PC-3 (cell line): ENCODE data around the gene EML3. TPM values are rescaled to one million over a fixed set of nuclear protein-coding genes. Genes with fewer than 3 reads are reported as not detected.

Experiments
- ATAC-seq: fragments of 200-7000 bp; cut with Tn5 transposase; 2 replicates; pipeline ENCODE4 v1.9.1; 2020; ENCODE audit warnings: mild to moderate bottlenecking, moderate library complexity
- BruUV-seq: library from RNA; stranded (reverse); fragments of 400-500 nt; replicated peaks from 2 replicates; lab custom pipeline; 2021; lab: Mats Ljungman, UMichigan
- CTCF ChIA-PET: fragments of 300-600 bp; sonication (Branson Sonifier 250); formaldehyde crosslinking; loops from one replicate; lab custom pipeline; 2022; ENCODE audit warnings: antibody characterized with exemption; lab: Charles Lee
- POLR2A ChIA-PET: fragments of 300-600 bp; sonication (Branson Sonifier 250); formaldehyde crosslinking; loops from one replicate; lab custom pipeline; 2022; ENCODE audit warnings: antibody characterized with exemption; ENCODE audit not compliant: unreplicated experiment; lab: Charles Lee
- DNase-seq: peaks from one replicate; pipeline ENCODE4 v3.0.0-alpha.2; 2015
- H2AFZ ChIP-seq: fragments of 300-600 bp; sonication (generic); 2 replicates; pipeline ENCODE4 v1.6.0; 2016; ENCODE audit warnings: antibody characterized with exemption, low read length
- H3F3A ChIP-seq: fragments of 300-600 bp; sonication (generic); one replicate; pipeline ENCODE4 v1.6.0; 2017; ENCODE audit warnings: antibody characterized with exemption, low read length, control low read depth, mild to moderate bottlenecking; ENCODE audit not compliant: unreplicated experiment
- H3K27ac ChIP-seq: fragments of 300-600 bp; sonication (generic); 2 replicates; pipeline ENCODE4 v1.5.1; 2016; ENCODE audit warnings: mild to moderate bottlenecking, low read length
- H3K27me3 ChIP-seq: fragments of 300-600 bp; sonication (generic); 2 replicates; pipeline ENCODE4 v1.6.1; 2016; ENCODE audit warnings: low read length, mixed read lengths
- H3K36me3 ChIP-seq: fragments of 300-600 bp; sonication (generic); 2 replicates; pipeline ENCODE4 v1.6.1; 2016; ENCODE audit warnings: low read depth, mixed run types, low read length, mixed read lengths
- H3K4me1 ChIP-seq: fragments of 300-600 bp; sonication (generic); 2 replicates; pipeline ENCODE4 v1.5.1; 2016; ENCODE audit warnings: low read length; ENCODE audit not compliant: insufficient read depth
- H3K4me2 ChIP-seq: fragments of 300-600 bp; sonication (generic); 2 replicates; pipeline ENCODE4 v1.6.0; 2016; ENCODE audit warnings: low read length
- H3K4me3 ChIP-seq: fragments of 300-600 bp; sonication (generic); 2 replicates; pipeline ENCODE4 v1.5.1; 2016; ENCODE audit warnings: mild to moderate bottlenecking, low read length, mixed read lengths
- H3K79me2 ChIP-seq: fragments of 300-600 bp; sonication (generic); 2 replicates; pipeline ENCODE4 v1.6.1; 2017; ENCODE audit warnings: low read length, mixed read lengths
- H3K9ac ChIP-seq: fragments of 300-600 bp; sonication (generic); 2 replicates; pipeline ENCODE4 v1.6.0; 2016; ENCODE audit warnings: mild to moderate bottlenecking, low read length
- H3K9me2 ChIP-seq: fragments of 300-600 bp; sonication (generic); replicated peaks from 2 replicates; pipeline ENCODE4 v1.6.1; 2016; ENCODE audit warnings: mixed run types, low read length, mixed read lengths
- H3K9me3 ChIP-seq: fragments of 300-600 bp; sonication (generic); 2 replicates; pipeline ENCODE4 v1.6.1; 2016; ENCODE audit warnings: low read length, mixed read lengths
- H4K20me1 ChIP-seq: fragments of 300-600 bp; sonication (generic); 2 replicates; pipeline ENCODE4 v1.6.1; 2016; ENCODE audit warnings: low read length, mixed read lengths
- EZH2 ChIP-seq: fragments of 300-600 bp; sonication (generic); IDR thresholded peaks from one replicate; pipeline ENCODE4 v1.6.1; 2017; ENCODE audit warnings: antibody characterized with exemption, mild to moderate bottlenecking, low read length; ENCODE audit not compliant: unreplicated experiment
- EZH2phosphoT487 ChIP-seq: fragments of 300-600 bp; sonication (generic); IDR thresholded peaks from 2 replicates; pipeline ENCODE4 v1.6.1; 2018; ENCODE audit warnings: mild to moderate bottlenecking, antibody characterized with exemption, low read length, borderline replicate concordance
- intact Hi-C: fragments of 100-400 bp; cut with micrococcal nuclease; formaldehyde crosslinking; loops from 2 replicates; pipeline ENCODE4 v1.9.0; 2023
- total RNA-seq: library from RNA; depleted of rRNA; stranded (reverse); fragments of >200 nt; gene quantifications from 2 replicates; pipeline ENCODE4 v1.2.3, GENCODE V29; 2014
- TF ChIP-seq, protein P1 (sequence below): fragments of 300-600 bp; sonication (generic); conservative IDR thresholded peaks from 2 replicates; pipeline ENCODE4 v1.5.1; 2017; ENCODE audit warnings: antibody characterized with exemption, low read depth, mild to moderate bottlenecking, low read length

EML3 gene
- total RNA-seq, 1 experiment from 2014 or later = 32.8 TPM

DNA sequence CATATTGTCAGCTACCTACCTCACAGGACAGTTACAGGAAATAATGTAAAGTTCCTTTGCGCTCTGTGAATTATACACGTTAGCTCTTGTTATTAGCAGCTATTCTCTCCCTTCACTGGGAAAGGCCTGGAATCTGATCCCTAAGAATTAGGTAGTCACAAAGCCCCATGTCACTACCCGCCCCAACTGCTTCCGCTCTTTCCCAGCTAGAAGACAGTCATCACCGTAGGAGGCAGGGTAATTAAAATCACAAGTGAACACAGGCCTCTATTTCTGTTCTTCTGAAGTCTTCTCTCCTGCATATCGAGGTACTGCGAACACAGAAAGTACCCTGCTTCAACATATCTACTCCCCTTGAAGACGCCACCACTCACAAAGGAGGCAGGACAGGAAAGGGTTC lies 53.4 kb downstream of the EML3 start:
- DNase-seq = no peak
- ChIA-PET POLR2A (interaction anchor here (0.7 kb wide), 1 partner anchor 42 kb away, joined by 6 read pairs; the partner anchor contains the start of gene MTA2), CTCF (interaction anchor here (0.6 to 2.7 kb wide), 5 partner anchors 12 to 164 kb away, joined by 3 to 54 read pairs (median 9); partner anchors contain the start of gene AHNAK)
- ATAC-seq = no peak
- Histone ChIP-seq H3K4me1 (peaks cover 85% of the 10 kb centered on the region), H3K36me3 (peaks cover 40% of the 10 kb centered on the region), H2AFZ (no peak overlapping the region), H3K27ac (peak overlapping the region; percentile 28), H3K9ac (no peak overlapping the region), H3K79me2 (peaks cover 38% of the 10 kb centered on the region), H3K4me3 (no peak overlapping the region), H3K9me3 (no peaks in the 10 kb centered on the region), H3K4me2 (no peak overlapping the region), H3K9me2 (no peaks in the 10 kb centered on the region), H4K20me1 (0 out of 2 replicates have a peak, but pooled peaks cover 7% of the 10 kb centered on the region), H3F3A (peaks cover 15% of the 10 kb centered on the region), H3K27me3 (no peaks in the 10 kb centered on the region)
- no TSS peak for BruUV-seq
- TF ChIP-seq EZH2 (no peak), EZH2phosphoT487 (no peak)
- TF ChIP-seq, protein P1, sequence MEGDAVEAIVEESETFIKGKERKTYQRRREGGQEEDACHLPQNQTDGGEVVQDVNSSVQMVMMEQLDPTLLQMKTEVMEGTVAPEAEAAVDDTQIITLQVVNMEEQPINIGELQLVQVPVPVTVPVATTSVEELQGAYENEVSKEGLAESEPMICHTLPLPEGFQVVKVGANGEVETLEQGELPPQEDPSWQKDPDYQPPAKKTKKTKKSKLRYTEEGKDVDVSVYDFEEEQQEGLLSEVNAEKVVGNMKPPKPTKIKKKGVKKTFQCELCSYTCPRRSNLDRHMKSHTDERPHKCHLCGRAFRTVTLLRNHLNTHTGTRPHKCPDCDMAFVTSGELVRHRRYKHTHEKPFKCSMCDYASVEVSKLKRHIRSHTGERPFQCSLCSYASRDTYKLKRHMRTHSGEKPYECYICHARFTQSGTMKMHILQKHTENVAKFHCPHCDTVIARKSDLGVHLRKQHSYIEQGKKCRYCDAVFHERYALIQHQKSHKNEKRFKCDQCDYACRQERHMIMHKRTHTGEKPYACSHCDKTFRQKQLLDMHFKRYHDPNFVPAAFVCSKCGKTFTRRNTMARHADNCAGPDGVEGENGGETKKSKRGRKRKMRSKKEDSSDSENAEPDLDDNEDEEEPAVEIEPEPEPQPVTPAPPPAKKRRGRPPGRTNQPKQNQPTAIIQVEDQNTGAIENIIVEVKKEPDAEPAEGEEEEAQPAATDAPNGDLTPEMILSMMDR = no peak
- intact Hi-C loops = loop anchor here (10.0 kb wide), 1 partner anchor 584 kb away; no protein-coding TSS in a partner anchor

GRCh38 chr11:62558669-62559068 lies 53.9 kb downstream of the EML3 start:
- 0 out of 2 replicates have a peak, but pooled peaks cover 5% of the 10 kb centered on the region for H4K20me1 ChIP-seq
- H3K9ac ChIP-seq = no peak overlapping the region
- no peak overlapping the region for H2AFZ ChIP-seq
- H3K27ac ChIP-seq = no peak overlapping the region; the same call in 1 of the 2 replicates
- POLR2A ChIA-PET = interaction anchor here (0.6 kb wide), 1 partner anchor 16 kb away, joined by 12 read pairs; no protein-coding TSS in a partner anchor
- TF ChIP-seq EZH2phosphoT487 = no peak
- no peak for TF ChIP-seq EZH2
- CTCF ChIA-PET = interaction anchor here (1.2 to 3.3 kb wide), 4 partner anchors 12 to 62 kb away, joined by 5 to 54 read pairs (median 18); partner anchors contain the start of gene AHNAK
- no peak overlapping the region for H3K4me3 ChIP-seq
- ATAC-seq (no peak), DNase-seq (no peak)
- no peaks in the 10 kb centered on the region for H3K9me3 ChIP-seq
- H3F3A ChIP-seq = peaks cover 17% of the 10 kb centered on the region
- H3K36me3 ChIP-seq = peaks cover 37% of the 10 kb centered on the region
- intact Hi-C loops = loop anchor here (10.0 kb wide), 1 partner anchor 584 kb away; no protein-coding TSS in a partner anchor
- H3K9me2 ChIP-seq = no peaks in the 10 kb centered on the region
- no peak overlapping the region for H3K4me2 ChIP-seq
- peaks cover 91% of the 10 kb centered on the region for H3K4me1 ChIP-seq
- H3K79me2 ChIP-seq = peaks cover 33% of the 10 kb centered on the region
- no TSS peak for BruUV-seq
- H3K27me3 ChIP-seq = no peaks in the 10 kb centered on the region

- peak overlapping the region; percentile 50 for H3K9ac ChIP-seq
- no peaks in the 10 kb centered on the region for H3K9me2 ChIP-seq
- peak overlapping the region; percentile 90 for H3K4me2 ChIP-seq
- no peak overlapping the region for H2AFZ ChIP-seq
- POLR2A ChIA-PET = interaction anchor here (0.6 to 1.4 kb wide), 3 partner anchors 10 to 134 kb away, joined by 4 to 13 read pairs (median 7); partner anchors contain the start of genes AHNAK and TUT1
- DNase-seq = peak; percentile 55
- H3F3A ChIP-seq = peaks cover 14% of the 10 kb centered on the region
- H3K4me3 ChIP-seq = peak overlapping the region; percentile 1; the same call in 1 of the 2 replicates
- no peaks in the 10 kb centered on the region for H3K27me3 ChIP-seq
- H4K20me1 ChIP-seq = 0 out of 2 replicates have a peak, but pooled peaks cover 2% of the 10 kb centered on the region
- ATAC-seq = no peak
- TF ChIP-seq EZH2phosphoT487 = no peak
- no peak for TF ChIP-seq EZH2
- TF ChIP-seq, protein P1 = no peak
- no peaks in the 10 kb centered on the region for H3K9me3 ChIP-seq
- H3K36me3 ChIP-seq = peaks cover 24% of the 10 kb centered on the region
- BruUV-seq = no TSS peak
- peaks cover 22% of the 10 kb centered on the region for H3K79me2 ChIP-seq
- intact Hi-C loops = loop anchor here (10.0 kb wide), 1 partner anchor 582 kb away; no protein-coding TSS in a partner anchor
- peak overlapping the region; percentile 94 for H3K27ac ChIP-seq
- H3K4me1 ChIP-seq = peaks cover 98% of the 10 kb centered on the region
- CTCF ChIA-PET = interaction anchor here (0.6 to 3.3 kb wide), 8 partner anchors 9 to 162 kb away, joined by 3 to 26 read pairs (median 4); partner anchors contain the start of genes EEF1G and TUT1
Observed at GRCh38 chr11:62556875-62557631, 55.5 kb downstream of the EML3 start.
